ENCODE data around the gene EXD3. TPM values are rescaled to one million over a fixed set of nuclear protein-coding genes. Genes with fewer than 3 reads are reported as not detected.

EXD3 gene
- total RNA-seq, 2 experiments from 2014 or later, result 6.7 to 7.1 TPM

GRCh38 chr9:137273611-137274320, 149.2 kb downstream of the EXD3 start:
- Mint-ChIP-seq H3K27me3 (no peaks in the 10 kb centered on the region), H3K27ac (no peak overlapping the region), H3K36me3 (ENCODE audit: low read depth) (peaks cover 19% of the 10 kb centered on the region), H3K4me1 (peaks cover 15% of the 10 kb centered on the region), H3K4me3 (no peak overlapping the region), H3K9me3 (ENCODE audit: low read depth) (no peaks in the 10 kb centered on the region)
- ChIA-PET CTCF (interaction anchor here (1.0 kb wide), 1 partner anchor 37 kb away, joined by 4 read pairs; no protein-coding TSS in a partner anchor), POLR2A (no interaction called here)
- no peak for ATAC-seq
- intact Hi-C loops (cut with DNase I, micrococcal nuclease), result no loop called here
- no peak for DNase-seq

- ChIA-PET POLR2A (no interaction called here), CTCF (no interaction called here)
- no peak overlapping the region for H3K4me3 Mint-ChIP-seq
- peaks cover 24% of the 10 kb centered on the region for H3K36me3 Mint-ChIP-seq (ENCODE audit: low read depth)
- no peak for ATAC-seq
- no peak for DNase-seq
- H3K9me3 Mint-ChIP-seq (ENCODE audit: low read depth), result no peaks in the 10 kb centered on the region
- intact Hi-C loops (cut with DNase I, micrococcal nuclease), result no loop called here
- no peak overlapping the region for H3K27ac Mint-ChIP-seq
- peaks cover 15% of the 10 kb centered on the region for H3K4me1 Mint-ChIP-seq
- no peaks in the 10 kb centered on the region for H3K27me3 Mint-ChIP-seq
Measured at GRCh38 chr9:137273095-137273490, 149.9 kb downstream of the EXD3 start.

- DNase-seq, result no peak
- H3K36me3 Mint-ChIP-seq (ENCODE audit: low read depth), result peaks cover 28% of the 10 kb centered on the region
- no peaks in the 10 kb centered on the region for H3K9me3 Mint-ChIP-seq (ENCODE audit: low read depth)
- no peaks in the 10 kb centered on the region for H3K27me3 Mint-ChIP-seq
- H3K4me3 Mint-ChIP-seq, result no peak overlapping the region
- ChIA-PET CTCF (no interaction called here), POLR2A (no interaction called here)
- H3K27ac Mint-ChIP-seq, result no peak overlapping the region
- peaks cover 14% of the 10 kb centered on the region for H3K4me1 Mint-ChIP-seq
- intact Hi-C loops (cut with DNase I, micrococcal nuclease), result no loop called here
- ATAC-seq, result no peak
Measured at GRCh38 chr9:137272241-137273094, 150.5 kb downstream of the EXD3 start.

- ChIA-PET CTCF (no interaction called here), POLR2A (no interaction called here)
- no peak overlapping the region for H3K27ac Mint-ChIP-seq
- intact Hi-C loops (cut with DNase I, micrococcal nuclease), result no loop called here
- ATAC-seq (no peak), DNase-seq (no peak)
- H3K4me1 Mint-ChIP-seq, result peaks cover 9% of the 10 kb centered on the region
- H3K27me3 Mint-ChIP-seq, result no peaks in the 10 kb centered on the region
- no peak overlapping the region for H3K4me3 Mint-ChIP-seq
- H3K9me3 Mint-ChIP-seq (ENCODE audit: low read depth), result no peaks in the 10 kb centered on the region
- H3K36me3 Mint-ChIP-seq (ENCODE audit: low read depth), result peaks cover 33% of the 10 kb centered on the region
Measured at GRCh38 chr9:137271696-137272076, 151.3 kb downstream of the EXD3 start.

GRCh38 chr9:137270929-137271695, 151.8 kb downstream of the EXD3 start:
- Mint-ChIP-seq H3K4me1 (peaks cover 8% of the 10 kb centered on the region), H3K27ac (no peak overlapping the region), H3K4me3 (no peak overlapping the region), H3K9me3 (ENCODE audit: low read depth) (no peaks in the 10 kb centered on the region), H3K36me3 (ENCODE audit: low read depth) (peaks cover 33% of the 10 kb centered on the region), H3K27me3 (no peaks in the 10 kb centered on the region)
- ChIA-PET POLR2A (no interaction called here), CTCF (no interaction called here)
- peak; percentile 38 for ATAC-seq
- peak; percentile 54 for DNase-seq
- intact Hi-C loops (cut with DNase I, micrococcal nuclease), result no loop called here

GRCh38 chr9:137269231-137269772, 153.7 kb downstream of the EXD3 start:
- CTCF ChIA-PET, result interaction anchor here (0.7 to 0.8 kb wide), 2 partner anchors 13 to 163 kb away, joined by 3 read pairs; no protein-coding TSS in a partner anchor
- H3K4me1 Mint-ChIP-seq, result peaks cover 8% of the 10 kb centered on the region
- DNase-seq, result no peak

GRCh38 chr9:137268538-137269201, 154.3 kb downstream of the EXD3 start:
- POLR2A ChIA-PET, result no interaction called here
- H3K27ac Mint-ChIP-seq, result no peak overlapping the region
- peaks cover 8% of the 10 kb centered on the region for H3K4me1 Mint-ChIP-seq
- peaks cover 35% of the 10 kb centered on the region for H3K36me3 Mint-ChIP-seq (ENCODE audit: low read depth)
- H3K9me3 Mint-ChIP-seq (ENCODE audit: low read depth), result no peaks in the 10 kb centered on the region
- H3K27me3 Mint-ChIP-seq, result no peaks in the 10 kb centered on the region
- DNase-seq (no peak), ATAC-seq (no peak)
- CTCF ChIA-PET, result interaction anchor here (0.8 kb wide), 1 partner anchor 14 kb away, joined by 3 read pairs; no protein-coding TSS in a partner anchor
- H3K4me3 Mint-ChIP-seq, result no peak overlapping the region
- intact Hi-C loops (cut with DNase I, micrococcal nuclease), result no loop called here

More at GRCh38 chr9:137269231-137269772, 153.7 kb downstream of the EXD3 start:
- Mint-ChIP-seq H3K27ac (no peak overlapping the region), H3K9me3 (ENCODE audit: low read depth) (no peaks in the 10 kb centered on the region), H3K4me3 (no peak overlapping the region), H3K27me3 (no peaks in the 10 kb centered on the region), H3K36me3 (ENCODE audit: low read depth) (peaks cover 35% of the 10 kb centered on the region)
- intact Hi-C loops (cut with DNase I, micrococcal nuclease), result no loop called here
- POLR2A ChIA-PET, result no interaction called here
- no peak for ATAC-seq

GRCh38 chr9:137267933-137268355, 155.0 kb downstream of the EXD3 start:
- DNase-seq (no peak), ATAC-seq (no peak)
- no peak overlapping the region for H3K4me3 Mint-ChIP-seq
- intact Hi-C loops (cut with DNase I, micrococcal nuclease), result no loop called here
- ChIA-PET CTCF (no interaction called here), POLR2A (no interaction called here)
- peaks cover 8% of the 10 kb centered on the region for H3K4me1 Mint-ChIP-seq
- H3K36me3 Mint-ChIP-seq (ENCODE audit: low read depth), result peaks cover 35% of the 10 kb centered on the region
- H3K9me3 Mint-ChIP-seq (ENCODE audit: low read depth), result no peaks in the 10 kb centered on the region
- no peaks in the 10 kb centered on the region for H3K27me3 Mint-ChIP-seq
- H3K27ac Mint-ChIP-seq, result no peak overlapping the region

GRCh38 chr9:137266585-137267453, 156.1 kb downstream of the EXD3 start:
- Mint-ChIP-seq H3K4me1 (peaks cover 8% of the 10 kb centered on the region), H3K36me3 (ENCODE audit: low read depth) (peaks cover 38% of the 10 kb centered on the region), H3K4me3 (no peak overlapping the region), H3K9me3 (ENCODE audit: low read depth) (no peaks in the 10 kb centered on the region), H3K27ac (no peak overlapping the region), H3K27me3 (no peaks in the 10 kb centered on the region)
- CTCF ChIA-PET, result interaction anchor here (0.6 to 1.4 kb wide), 2 partner anchors 11 to 48 kb away, joined by 4 read pairs; no protein-coding TSS in a partner anchor
- POLR2A ChIA-PET, result no interaction called here
- no peak for ATAC-seq
- intact Hi-C loops (cut with DNase I, micrococcal nuclease), result no loop called here
- DNase-seq, result no peak

- ChIA-PET POLR2A (no interaction called here), CTCF (interaction anchor here (0.6 to 1.4 kb wide), 2 partner anchors 10 to 49 kb away, joined by 4 read pairs; no protein-coding TSS in a partner anchor)
- Mint-ChIP-seq H3K4me1 (peaks cover 4% of the 10 kb centered on the region), H3K4me3 (no peak overlapping the region), H3K36me3 (ENCODE audit: low read depth) (peaks cover 38% of the 10 kb centered on the region), H3K27me3 (no peaks in the 10 kb centered on the region), H3K9me3 (ENCODE audit: low read depth) (no peaks in the 10 kb centered on the region), H3K27ac (no peak overlapping the region)
- DNase-seq (no peak), ATAC-seq (no peak)
- intact Hi-C loops (cut with DNase I, micrococcal nuclease), result no loop called here
Measured at GRCh38 chr9:137266162-137266527, 156.8 kb downstream of the EXD3 start.

All from activated CD4-positive, alpha-beta T cell treated with anti-CD3 and anti-CD28 coated beads for 36 hours (primary cell).